Vagina (tissue), 2 donors: ENCODE results near the gene CATSPERD. TPM values are rescaled to one million over a fixed set of nuclear protein-coding genes. Genes with fewer than 3 reads are reported as not detected.

Source experiments
- DNase-seq, 2 donors: peaks; one replicate each; pipeline ENCODE4 v3.0.0-alpha.2; 2017; ENCODE audit errors: extremely low spot score in 2 of 2
- H3K27ac ChIP-seq: fragments of 200-600 bp; sonication (generic); one replicate; pipeline ENCODE4 v1.5.1; 2019
- H3K27me3 ChIP-seq: fragments of 200-600 bp; sonication (generic); one replicate; pipeline ENCODE4 v1.5.1; 2019
- H3K36me3 ChIP-seq, 2 donors: fragments of 200-600 bp; sonication (generic); one replicate each; pipeline ENCODE4 v1.5.1; 2017 to 2019
- H3K4me1 ChIP-seq: fragments of 200-600 bp; sonication (generic); one replicate; pipeline ENCODE4 v1.5.1; 2019
- H3K4me3 ChIP-seq, 2 donors: fragments of 200-600 bp; sonication (generic); 1 replicate in 1 of 2; 2 replicates in 1 of 2; pipeline ENCODE4 v1.5.1; 2016 to 2019
- H3K9me3 ChIP-seq: fragments of 200-600 bp; sonication (generic); one replicate; pipeline ENCODE4 v1.5.1; 2019
- CTCF ChIP-seq, 3 experiments: fragments of 450-650 bp in 2 of 3; fragments of 200-600 bp in 1 of 3; sonication (generic) in 1 of 3; IDR thresholded peaks; one replicate each; pipeline ENCODE4 v1.5.1; 2017 to 2019; ENCODE audit warnings: antibody characterized with exemption in 3 of 3, mild to moderate bottlenecking in 2 of 3, moderate library complexity in 2 of 3
- POLR2A ChIP-seq, 2 donors: fragments of 450-650 bp; IDR thresholded peaks; one replicate each; pipeline ENCODE4 v1.6.1; 2017; ENCODE audit warnings: antibody characterized with exemption in 2 of 2, mild to moderate bottlenecking in 2 of 2, moderate library complexity in 2 of 2
- POLR2AphosphoS5 ChIP-seq, 2 donors: sonication (generic); formaldehyde crosslinking; IDR thresholded peaks; one replicate each; pipeline ENCODE4 v1.9.0; 2017; ENCODE audit warnings: antibody characterized with exemption in 2 of 2, mild to moderate bottlenecking in 2 of 2, low read depth in 1 of 2; ENCODE audit not compliant: insufficient read depth in 1 of 2
- intact Hi-C: fragments of 100-400 bp; cut with DNase I; formaldehyde crosslinking; loops from one replicate; pipeline ENCODE4 v1.15.1; 2023
- total RNA-seq: library from RNA; depleted of rRNA; stranded (reverse); fragments of >200 nt; gene quantifications from one replicate; pipeline ENCODE4 v1.2.3, GENCODE V29; 2016

The CATSPERD gene
- total RNA-seq, 1 donor from 2014 or later = not detected

GRCh38 chr19:5789351-5789761 lies 68.9 kb downstream of the CATSPERD start:
- intact Hi-C loops = no loop called here
- no peak for DNase-seq
- TF ChIP-seq CTCF (IDR thresholded peaks at IDR 0.05) (no peak), POLR2A (IDR thresholded peaks at IDR 0.05) (no peak), POLR2AphosphoS5 (IDR thresholded peaks at IDR 0.05; ENCODE audit: insufficient read depth in 1 of 2, low read depth in 1 of 2) (no peak)
- no peak overlapping the region for H3K27ac ChIP-seq
- H3K36me3 ChIP-seq = peaks cover 0 to 55% of the 10 kb centered on the region in 2 donors
- H3K9me3 ChIP-seq = no peaks in the 10 kb centered on the region
- H3K4me3 ChIP-seq = no peak overlapping the region
- H3K27me3 ChIP-seq = no peaks in the 10 kb centered on the region
- H3K4me1 ChIP-seq = peaks cover 13% of the 10 kb centered on the region

DNA sequence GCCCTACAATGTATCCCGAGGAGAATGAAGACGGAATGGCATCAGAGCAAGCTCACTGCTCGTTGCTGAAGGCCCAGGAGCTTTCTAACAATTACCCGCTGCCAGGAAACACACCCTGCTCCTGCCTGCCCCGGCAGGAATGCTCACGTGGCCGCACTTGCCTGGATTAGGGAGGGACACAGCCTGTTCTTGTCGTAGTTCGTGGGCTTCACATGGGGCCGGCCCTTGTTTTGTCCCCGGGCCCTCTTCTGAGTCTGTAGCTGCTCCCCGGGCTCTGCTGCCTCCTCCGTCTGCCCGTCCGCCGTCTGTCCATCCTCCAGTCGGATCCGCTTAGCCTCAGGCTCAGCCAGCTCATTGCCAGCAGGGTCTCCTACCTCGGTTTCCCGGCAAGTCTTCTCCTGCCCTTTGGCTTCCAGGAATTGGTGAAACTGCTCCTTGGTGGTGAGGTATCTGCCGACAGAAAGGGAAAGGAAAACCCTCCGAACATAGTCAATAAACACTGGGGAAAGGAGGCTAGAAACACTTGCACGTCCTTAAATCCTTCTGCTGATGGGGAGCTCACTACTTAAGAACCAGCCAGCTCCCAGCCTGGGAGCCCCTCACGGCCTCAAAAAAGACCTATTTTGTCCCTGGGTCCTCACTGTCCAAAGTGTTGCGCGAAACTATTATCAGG lies 69.6 kb downstream of the CATSPERD start:
- intact Hi-C loops = no loop called here
- Histone ChIP-seq H3K4me1 (peaks cover 13% of the 10 kb centered on the region), H3K27ac (peak overlapping the region; percentile 94), H3K36me3 (peaks cover 0 to 49% of the 10 kb centered on the region in 2 donors), H3K27me3 (no peaks in the 10 kb centered on the region), H3K4me3 (peak overlapping the region; percentile 70 to 93), H3K9me3 (no peaks in the 10 kb centered on the region)
- TF ChIP-seq CTCF (IDR thresholded peaks at IDR 0.05) (no peak), POLR2A (IDR thresholded peaks at IDR 0.05) (no peak), POLR2AphosphoS5 (IDR thresholded peaks at IDR 0.05; ENCODE audit: insufficient read depth in 1 of 2, low read depth in 1 of 2) (no peak)
- DNase-seq = peak in 1 of 2 donors; percentile 95

DNA sequence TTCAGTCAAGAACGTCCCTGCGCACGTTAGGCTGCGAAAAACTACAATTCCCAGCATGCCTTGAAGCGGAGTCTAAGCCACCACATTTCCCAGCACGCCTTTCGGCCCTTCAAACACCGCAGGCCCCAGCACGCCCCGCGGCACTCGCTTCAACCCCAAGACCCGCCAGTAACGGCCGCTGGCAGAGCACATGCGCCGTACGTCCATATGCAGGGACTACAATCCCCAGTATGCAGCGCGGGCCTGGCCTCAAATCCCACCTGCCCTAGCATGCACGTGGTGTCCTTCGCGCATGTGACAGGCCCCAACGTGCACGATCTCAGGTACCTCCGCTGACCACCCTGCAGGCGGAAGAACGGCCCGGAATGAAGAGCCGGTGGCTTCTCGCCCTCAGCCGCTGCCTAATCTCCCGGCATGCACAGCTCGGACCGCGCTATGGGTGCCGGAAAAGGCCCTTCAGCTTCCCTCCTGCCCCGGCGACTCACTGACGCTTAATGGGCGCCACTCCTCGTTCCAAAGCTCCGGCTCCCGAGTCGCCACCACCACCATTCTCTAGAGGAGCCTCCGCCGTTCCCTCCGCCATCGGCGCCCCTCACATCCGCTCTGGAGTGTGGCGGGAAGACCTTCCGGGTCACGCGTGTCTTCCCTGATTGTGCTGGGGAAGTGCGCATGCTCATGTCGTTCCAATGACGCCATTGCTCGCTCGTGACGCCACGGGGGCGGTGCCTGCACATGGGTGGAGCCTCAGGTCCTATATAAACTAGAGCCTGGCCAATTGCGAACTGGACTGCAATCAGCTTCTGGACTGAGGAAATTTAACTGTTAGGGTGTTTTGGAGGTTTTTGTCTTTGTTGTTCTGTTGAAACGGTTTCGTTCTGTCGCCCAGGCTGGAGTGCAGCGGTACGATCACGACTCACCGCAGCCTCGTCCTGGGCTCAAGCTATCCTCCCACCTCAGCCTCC lies 70.4 kb downstream of the CATSPERD start, which contains the start of gene DUS3L:
DUS3L (minus strand) TSS at position 605 of the 962 bp plus-strand sequence; CDS start at position 583, 22 bp downstream.
- peak; percentile 96 to 98 for DNase-seq
- TF ChIP-seq CTCF (IDR thresholded peaks at IDR 0.05) = no peak
- peak; percentile 91 to 95 for TF ChIP-seq POLR2AphosphoS5 (IDR thresholded peaks at IDR 0.05; ENCODE audit: insufficient read depth in 1 of 2, low read depth in 1 of 2)
- H3K36me3 ChIP-seq = peaks cover 0 to 41% of the 10 kb centered on the region in 2 donors
- intact Hi-C loops = no loop called here
- H3K4me3 ChIP-seq = peak within 1 kb of the TSS; percentile 70 to 93
- peak within 1 kb of the TSS; percentile 94 for H3K27ac ChIP-seq
- H3K9me3 ChIP-seq = no peaks in the 10 kb centered on the region
- peaks cover 13% of the 10 kb centered on the region for H3K4me1 ChIP-seq
- H3K27me3 ChIP-seq = no peaks in the 10 kb centered on the region

DNA sequence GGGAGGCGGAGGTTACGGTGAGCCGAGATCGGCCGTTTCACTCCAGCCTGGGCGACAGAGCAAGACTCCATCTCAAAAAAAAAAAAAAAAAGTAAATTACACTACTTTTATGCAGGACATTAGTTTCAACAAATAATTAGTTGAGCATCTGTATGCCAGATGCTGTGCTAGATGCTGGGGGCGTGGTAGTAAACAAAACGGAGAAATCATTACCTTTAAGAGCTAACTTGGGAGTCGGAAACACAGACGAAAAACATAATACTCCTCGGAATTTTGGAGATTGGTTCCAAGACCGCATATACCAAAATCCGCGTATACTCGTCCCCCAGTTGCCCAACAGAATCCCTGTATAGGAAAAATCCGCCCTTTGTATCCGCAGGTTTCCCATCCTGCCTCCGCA lies 71.8 kb downstream of the CATSPERD start:
- no peaks in the 10 kb centered on the region for H3K27me3 ChIP-seq
- peaks cover 0 to 27% of the 10 kb centered on the region in 2 donors for H3K36me3 ChIP-seq
- TF ChIP-seq POLR2AphosphoS5 (IDR thresholded peaks at IDR 0.05; ENCODE audit: insufficient read depth in 1 of 2, low read depth in 1 of 2) (no peak), CTCF (IDR thresholded peaks at IDR 0.05) (no peak), POLR2A (IDR thresholded peaks at IDR 0.05) (no peak)
- H3K4me1 ChIP-seq = peaks cover 13% of the 10 kb centered on the region
- intact Hi-C loops = no loop called here
- no peak overlapping the region for H3K27ac ChIP-seq
- no peak for DNase-seq
- no peaks in the 10 kb centered on the region for H3K9me3 ChIP-seq
- H3K4me3 ChIP-seq = no peak overlapping the region
